Measurements from ENCODE around the gene EDA. TPM values are rescaled to one million over a fixed set of nuclear protein-coding genes. Genes with fewer than 3 reads are reported as not detected.

EDA gene
- total RNA-seq, 1 experiment from 2014 or later: 0.23 TPM

DNA sequence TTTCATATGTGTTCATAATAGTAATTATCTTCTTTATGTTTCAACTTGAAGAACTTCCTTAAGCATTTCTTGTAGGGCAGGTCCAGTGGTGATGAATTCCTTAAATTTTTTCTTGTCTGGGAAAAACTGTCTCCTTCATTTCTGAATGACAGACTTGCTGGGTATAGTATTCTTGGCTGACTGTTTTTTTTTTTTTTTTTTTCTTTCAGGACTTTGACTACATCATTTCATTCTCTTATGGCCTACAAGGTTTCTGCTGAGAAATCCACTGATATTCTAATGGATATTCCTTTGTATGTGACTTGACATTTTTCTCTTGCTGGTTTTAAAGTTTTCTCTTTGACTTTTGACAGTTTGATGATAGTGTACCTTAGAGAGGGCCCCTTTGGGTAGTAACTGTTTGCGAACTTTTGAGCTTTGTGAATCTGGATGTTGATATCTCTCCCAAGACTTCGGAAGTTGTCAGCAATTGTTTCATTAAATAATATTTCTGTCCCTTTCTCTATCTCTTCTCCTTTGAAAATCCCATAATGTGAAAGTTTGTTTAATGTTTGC is 54.2 kb downstream of the EDA start:
- ATAC-seq (no peak), DNase-seq (ENCODE audit: low read depth, low spot score) (no peak)
- POLR2A ChIA-PET: no interaction called here
- TF ChIP-seq SIN3A (IDR thresholded peaks at IDR 0.05; ENCODE audit: borderline replicate concordance, insufficient read depth, low read depth, low read length) (no peak), POLR2AphosphoS5 (IDR thresholded peaks at IDR 0.05; ENCODE audit: low read depth, low read length) (no peak), TCF7L2 (IDR thresholded peaks at IDR 0.05; ENCODE audit: low read depth, low read length) (no peak), CTCF (IDR thresholded peaks at IDR 0.05) (no peak)
- TF ChIP-seq, protein P1, sequence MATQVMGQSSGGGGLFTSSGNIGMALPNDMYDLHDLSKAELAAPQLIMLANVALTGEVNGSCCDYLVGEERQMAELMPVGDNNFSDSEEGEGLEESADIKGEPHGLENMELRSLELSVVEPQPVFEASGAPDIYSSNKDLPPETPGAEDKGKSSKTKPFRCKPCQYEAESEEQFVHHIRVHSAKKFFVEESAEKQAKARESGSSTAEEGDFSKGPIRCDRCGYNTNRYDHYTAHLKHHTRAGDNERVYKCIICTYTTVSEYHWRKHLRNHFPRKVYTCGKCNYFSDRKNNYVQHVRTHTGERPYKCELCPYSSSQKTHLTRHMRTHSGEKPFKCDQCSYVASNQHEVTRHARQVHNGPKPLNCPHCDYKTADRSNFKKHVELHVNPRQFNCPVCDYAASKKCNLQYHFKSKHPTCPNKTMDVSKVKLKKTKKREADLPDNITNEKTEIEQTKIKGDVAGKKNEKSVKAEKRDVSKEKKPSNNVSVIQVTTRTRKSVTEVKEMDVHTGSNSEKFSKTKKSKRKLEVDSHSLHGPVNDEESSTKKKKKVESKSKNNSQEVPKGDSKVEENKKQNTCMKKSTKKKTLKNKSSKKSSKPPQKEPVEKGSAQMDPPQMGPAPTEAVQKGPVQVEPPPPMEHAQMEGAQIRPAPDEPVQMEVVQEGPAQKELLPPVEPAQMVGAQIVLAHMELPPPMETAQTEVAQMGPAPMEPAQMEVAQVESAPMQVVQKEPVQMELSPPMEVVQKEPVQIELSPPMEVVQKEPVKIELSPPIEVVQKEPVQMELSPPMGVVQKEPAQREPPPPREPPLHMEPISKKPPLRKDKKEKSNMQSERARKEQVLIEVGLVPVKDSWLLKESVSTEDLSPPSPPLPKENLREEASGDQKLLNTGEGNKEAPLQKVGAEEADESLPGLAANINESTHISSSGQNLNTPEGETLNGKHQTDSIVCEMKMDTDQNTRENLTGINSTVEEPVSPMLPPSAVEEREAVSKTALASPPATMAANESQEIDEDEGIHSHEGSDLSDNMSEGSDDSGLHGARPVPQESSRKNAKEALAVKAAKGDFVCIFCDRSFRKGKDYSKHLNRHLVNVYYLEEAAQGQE (IDR thresholded peaks at IDR 0.05; ENCODE audit: insufficient read depth in 1 of 2, low read depth in 2 of 2, low read length in 1 of 2): no peak
- CTCF ChIA-PET: no interaction called here
- Histone ChIP-seq H3K9me3 (ENCODE audit: control insufficient read depth, insufficient read depth, low read depth, low read length) (no peaks in the 10 kb centered on the region), H3K27me3 (ENCODE audit: control insufficient read depth, insufficient read depth, low read length) (no peaks in the 10 kb centered on the region), H3K4me1 (ENCODE audit: control insufficient read depth, insufficient read depth, low read length) (no peaks in the 10 kb centered on the region), H3K4me3 (ENCODE audit: low read depth in 2 of 2, low read length in 2 of 2) (no peak overlapping the region), H3K36me3 (ENCODE audit: control insufficient read depth, insufficient read depth, low read length) (no peaks in the 10 kb centered on the region), H3K27ac (ENCODE audit: low read length) (no peak overlapping the region)
- BruUV-seq (replicated peaks): no TSS peak
- intact Hi-C loops (cut with micrococcal nuclease; ENCODE audit: unreplicated experiment): no loop called here
- in situ Hi-C loops (cut with HindIII; ENCODE audit: low pct_unique_long_range_greater_than_20kb, low sequenced_read_pairs): no loop called here

DNA sequence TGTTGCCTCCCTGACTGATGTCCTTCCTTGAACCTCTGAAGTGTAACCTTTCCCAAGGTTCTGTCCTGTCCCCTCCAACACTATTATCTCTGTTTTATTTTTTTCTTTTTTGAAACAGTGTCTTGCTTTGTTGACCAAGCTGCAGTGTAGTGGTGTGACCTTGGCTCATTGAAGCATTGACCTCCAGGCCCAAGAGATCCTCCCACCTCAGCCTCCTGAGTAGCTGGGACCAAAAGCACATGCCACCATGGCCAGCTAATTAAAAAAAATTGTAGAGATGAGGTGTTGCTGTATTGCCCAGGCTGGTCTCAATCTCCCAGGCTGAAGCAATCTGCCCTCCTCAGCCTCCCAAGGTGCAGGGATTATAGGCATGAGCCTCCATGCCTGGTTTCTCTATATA is 59.0 kb downstream of the EDA start:
- intact Hi-C loops (cut with micrococcal nuclease; ENCODE audit: unreplicated experiment): no loop called here
- ChIA-PET CTCF (no interaction called here), POLR2A (no interaction called here)
- no TSS peak for BruUV-seq (replicated peaks)
- Histone ChIP-seq H3K4me1 (ENCODE audit: control insufficient read depth, insufficient read depth, low read length) (no peaks in the 10 kb centered on the region), H3K4me3 (ENCODE audit: low read depth in 2 of 2, low read length in 2 of 2) (no peak overlapping the region), H3K36me3 (ENCODE audit: control insufficient read depth, insufficient read depth, low read length) (no peaks in the 10 kb centered on the region), H3K27ac (ENCODE audit: low read length) (no peak overlapping the region), H3K27me3 (ENCODE audit: control insufficient read depth, insufficient read depth, low read length) (no peaks in the 10 kb centered on the region), H3K9me3 (ENCODE audit: control insufficient read depth, insufficient read depth, low read depth, low read length) (no peaks in the 10 kb centered on the region)
- no peak for DNase-seq (ENCODE audit: low read depth, low spot score)
- no peak for ATAC-seq
- TF ChIP-seq TCF7L2 (IDR thresholded peaks at IDR 0.05; ENCODE audit: low read depth, low read length) (no peak), SIN3A (IDR thresholded peaks at IDR 0.05; ENCODE audit: borderline replicate concordance, insufficient read depth, low read depth, low read length) (no peak), CTCF (IDR thresholded peaks at IDR 0.05) (no peak), POLR2AphosphoS5 (IDR thresholded peaks at IDR 0.05; ENCODE audit: low read depth, low read length) (no peak)
- TF ChIP-seq, protein P1 (IDR thresholded peaks at IDR 0.05; ENCODE audit: insufficient read depth in 1 of 2, low read depth in 2 of 2, low read length in 1 of 2): no peak
- in situ Hi-C loops (cut with HindIII; ENCODE audit: low pct_unique_long_range_greater_than_20kb, low sequenced_read_pairs): no loop called here

Measured in Panc1 (cell line).